ENCODE measurements around the gene ORM2. TPM values are rescaled to one million over a fixed set of nuclear protein-coding genes. Genes with fewer than 3 reads are reported as not detected.

The ORM2 gene
- total RNA-seq, 4 donors from 2014 or later, result not detected

GRCh38 chr9:114357911-114358328 is 28.3 kb downstream of the ORM2 start:
- WGBS, 2 donors, result 87 to 97% methylated on average over 9 of the region's 9 CpGs
- Histone ChIP-seq H3K27ac (no peak overlapping the region), H3K27me3 (no peaks in the 10 kb centered on the region), H3K4me3 (no peak overlapping the region), H3K36me3 (peaks cover 0 to 96% (median 49%) of the 10 kb centered on the region in 3 donors), H3K9me3 (no peaks in the 10 kb centered on the region), H3K4me1 (no peaks in the 10 kb centered on the region)
- TF ChIP-seq EP300 (IDR thresholded peaks at IDR 0.05), result no peak
- no peak for TF ChIP-seq CTCF (IDR thresholded peaks at IDR 0.05)
- no peak for TF ChIP-seq POLR2A (IDR thresholded peaks at IDR 0.05)
- no peak for DNase-seq (ENCODE audit: low spot score in 2 of 2)

- Histone ChIP-seq H3K27ac (no peak overlapping the region), H3K4me1 (peaks cover 0 to 18% (median 6%) of the 10 kb centered on the region in 4 donors), H3K36me3 (peaks cover 0 to 100% (median 55%) of the 10 kb centered on the region in 3 donors), H3K27me3 (no peaks in the 10 kb centered on the region), H3K4me3 (no peak overlapping the region), H3K9me3 (no peaks in the 10 kb centered on the region)
- TF ChIP-seq POLR2A (IDR thresholded peaks at IDR 0.05) (no peak), CTCF (IDR thresholded peaks at IDR 0.05) (no peak), EP300 (IDR thresholded peaks at IDR 0.05) (no peak)
- 87 to 97% methylated on average over 6 to 7 of the region's 7 CpGs for WGBS, 2 donors
- no peak for DNase-seq (ENCODE audit: low spot score in 2 of 2)
These were observed 30.1 kb downstream of the ORM2 start for GRCh38 chr9:114359801-114360200.

DNA sequence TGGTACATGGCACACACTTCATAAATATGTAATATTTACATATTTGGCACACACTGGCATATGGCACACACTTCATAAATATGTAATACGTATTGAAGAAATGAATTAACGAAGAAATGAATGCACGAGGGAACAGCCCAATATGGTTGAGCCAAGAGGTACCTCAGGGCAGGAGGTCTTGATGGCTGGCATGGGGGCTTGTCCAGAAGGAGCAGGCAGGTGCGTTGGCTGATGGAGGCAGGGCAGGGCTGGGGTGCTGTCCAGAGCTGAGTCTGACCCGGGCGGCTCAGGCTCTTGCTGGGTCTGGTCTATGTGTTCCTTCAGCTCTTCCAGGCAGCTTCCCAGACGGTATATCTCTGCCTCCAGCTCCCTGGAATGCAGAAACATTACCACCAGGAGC is 31.9 kb downstream of the ORM2 start:
- peak overlapping the region in 1 of 4 donors; percentile 47 for H3K27ac ChIP-seq
- no peak for DNase-seq (ENCODE audit: low spot score in 2 of 2)
- no peaks in the 10 kb centered on the region for H3K9me3 ChIP-seq
- H3K27me3 ChIP-seq, result no peaks in the 10 kb centered on the region
- 85 to 91% methylated on average over 7 of the region's 7 CpGs for WGBS, 2 donors
- H3K36me3 ChIP-seq, result peaks cover 0 to 98% (median 46%) of the 10 kb centered on the region in 3 donors
- no peak for TF ChIP-seq CTCF (IDR thresholded peaks at IDR 0.05)
- no peak for TF ChIP-seq EP300 (IDR thresholded peaks at IDR 0.05)
- TF ChIP-seq POLR2A (IDR thresholded peaks at IDR 0.05), result no peak
- H3K4me3 ChIP-seq, result no peak overlapping the region
- peaks cover 0 to 34% (median 8%) of the 10 kb centered on the region in 4 donors for H3K4me1 ChIP-seq

GRCh38 chr9:114362394-114362793 is 32.7 kb downstream of the ORM2 start:
- Histone ChIP-seq H3K27ac (peak overlapping the region in 2 of 4 donors; percentile 67 to 74), H3K36me3 (peaks cover 0 to 98% (median 39%) of the 10 kb centered on the region in 3 donors), H3K4me1 (peaks cover 0 to 38% (median 10%) of the 10 kb centered on the region in 4 donors), H3K27me3 (no peaks in the 10 kb centered on the region), H3K4me3 (no peak overlapping the region), H3K9me3 (no peaks in the 10 kb centered on the region)
- WGBS, 2 donors, result 86 to 94% methylated on average over 12 of the region's 12 CpGs
- DNase-seq (ENCODE audit: low spot score in 2 of 2), result no peak
- TF ChIP-seq CTCF (IDR thresholded peaks at IDR 0.05) (no peak), EP300 (IDR thresholded peaks at IDR 0.05) (no peak), POLR2A (IDR thresholded peaks at IDR 0.05) (no peak)

- H3K36me3 ChIP-seq, result peaks cover 0 to 98% (median 30%) of the 10 kb centered on the region in 3 donors
- no peak overlapping the region for H3K4me3 ChIP-seq
- H3K9me3 ChIP-seq, result no peaks in the 10 kb centered on the region
- TF ChIP-seq CTCF (IDR thresholded peaks at IDR 0.05) (no peak), EP300 (IDR thresholded peaks at IDR 0.05) (no peak), POLR2A (IDR thresholded peaks at IDR 0.05) (no peak)
- no peaks in the 10 kb centered on the region for H3K27me3 ChIP-seq
- H3K4me1 ChIP-seq, result peaks cover 0 to 48% (median 12%) of the 10 kb centered on the region in 4 donors
- no peak for DNase-seq (ENCODE audit: low spot score in 2 of 2)
- peak overlapping the region in 3 of 4 donors; percentile 48 to 74 (median 67) for H3K27ac ChIP-seq
- WGBS, 2 donors, result 39% methylated on average over 2 of the region's 2 CpGs
These were observed 33.8 kb downstream of the ORM2 start for GRCh38 chr9:114363424-114363823.

Measured in tibial nerve (tissue), 4 donors.